Endothelial cell of umbilical vein (primary cell): ENCODE data around the gene HIRA.

Source experiments
- CTCF ChIP-seq, 2 donors: IDR thresholded peaks; 1 replicate in 1 of 2; 2 replicates in 1 of 2; pipeline ENCODE4 v1.5.1; 2011; ENCODE audit warnings: low read length in 2 of 2, mild to moderate bottlenecking in 2 of 2, moderate library complexity in 2 of 2, control low read depth in 1 of 2, inconsistent platforms in 1 of 2, low read depth in 1 of 2; ENCODE audit not compliant: insufficient read depth in 1 of 2; ENCODE audit errors: extremely low read depth in 1 of 2
- EZH2 ChIP-seq: IDR thresholded peaks from 2 replicates; pipeline ENCODE4 v1.6.1; 2012; ENCODE audit warnings: borderline replicate concordance, low read depth, mild to moderate bottlenecking, moderate library complexity, low read length, inconsistent platforms; ENCODE audit not compliant: severe bottlenecking
- FOS ChIP-seq: IDR thresholded peaks from 2 replicates; pipeline ENCODE4 v1.6.1; 2011; ENCODE audit warnings: mild to moderate bottlenecking, low read length, moderate library complexity, borderline replicate concordance; ENCODE audit not compliant: insufficient read depth
- JUN ChIP-seq: IDR thresholded peaks from 2 replicates; pipeline ENCODE4 v1.6.1; 2011; ENCODE audit warnings: borderline replicate concordance, low read depth; ENCODE audit not compliant: insufficient read length, insufficient read depth
- MAX ChIP-seq: IDR thresholded peaks from 2 replicates; pipeline ENCODE4 v1.6.1; 2011; ENCODE audit not compliant: insufficient read depth, insufficient read length
- MYC ChIP-seq: IDR thresholded peaks from one replicate; pipeline ENCODE4 v1.6.1; 2011; ENCODE audit warnings: mild to moderate bottlenecking, low read depth, low read length
- POLR2A ChIP-seq: IDR thresholded peaks from 2 replicates; pipeline ENCODE4 v1.6.1; 2012; ENCODE audit warnings: low read depth, mild to moderate bottlenecking, control low read depth, low read length
- POLR2AphosphoS5 ChIP-seq: IDR thresholded peaks from 2 replicates; pipeline ENCODE4 v1.6.1; 2012; ENCODE audit warnings: low read depth, mild to moderate bottlenecking, control low read depth, low read length, moderate library complexity; ENCODE audit not compliant: insufficient read depth

DNA sequence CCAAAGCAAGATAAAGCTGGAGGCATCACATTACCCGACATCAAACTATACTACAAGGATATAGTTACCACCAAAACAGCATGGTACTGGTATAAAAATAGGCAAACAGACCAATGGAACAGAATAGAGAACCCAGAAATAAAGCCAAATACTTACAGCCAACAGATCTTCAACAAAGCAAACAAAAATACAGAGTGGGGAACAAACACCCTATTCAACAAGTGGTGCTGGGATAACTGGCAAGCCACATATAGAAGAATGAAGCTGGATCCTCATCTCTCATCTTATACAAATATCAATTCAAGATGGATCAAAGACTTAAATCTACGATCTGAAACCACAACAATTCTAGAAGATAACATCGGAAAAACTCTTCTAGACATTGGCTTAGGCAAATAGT, 90.0 kb downstream of the HIRA start:
- TF ChIP-seq CTCF (IDR thresholded peaks at IDR 0.05; ENCODE audit: extremely low read depth in 1 of 2, insufficient read depth in 1 of 2, low read depth in 1 of 2, low read length in 2 of 2), result no peak
- TF ChIP-seq FOS, result no peak
- TF ChIP-seq POLR2AphosphoS5, result no peak
- TF ChIP-seq EZH2, result no peak
- TF ChIP-seq POLR2A, result no peak
- TF ChIP-seq MAX, result no peak
- TF ChIP-seq JUN, result no peak
- TF ChIP-seq MYC, result no peak
